ENCODE measurements around the gene PHACTR2.

PHACTR2 gene

DNA sequence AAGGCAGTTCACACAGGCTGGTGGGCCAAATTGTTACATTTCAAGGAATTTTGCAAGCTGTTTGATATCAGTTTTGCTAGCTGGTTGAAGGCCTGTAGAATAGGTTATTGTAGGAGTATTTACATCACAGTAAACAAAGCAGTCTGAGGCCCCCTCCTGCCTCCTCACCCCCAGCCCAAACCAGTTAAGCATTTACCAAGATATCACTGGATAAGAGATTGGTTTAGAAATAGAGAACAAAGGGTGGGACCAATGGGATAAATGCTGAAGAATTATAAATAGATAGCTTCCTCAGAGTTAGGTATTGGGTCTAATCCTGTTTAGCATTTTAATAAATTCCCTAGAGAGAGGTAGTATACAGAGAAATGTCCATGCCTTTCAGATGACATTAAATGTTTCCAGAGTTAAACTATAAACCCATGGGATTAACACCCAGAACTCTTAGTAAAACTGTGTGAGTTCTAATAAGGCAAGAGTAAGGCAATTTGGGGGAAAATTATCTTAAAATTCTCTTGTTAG lies 2.3 kb upstream of the PHACTR2 start:
- DNase-seq (ENCODE audit: low spot score), result no peak

DNA sequence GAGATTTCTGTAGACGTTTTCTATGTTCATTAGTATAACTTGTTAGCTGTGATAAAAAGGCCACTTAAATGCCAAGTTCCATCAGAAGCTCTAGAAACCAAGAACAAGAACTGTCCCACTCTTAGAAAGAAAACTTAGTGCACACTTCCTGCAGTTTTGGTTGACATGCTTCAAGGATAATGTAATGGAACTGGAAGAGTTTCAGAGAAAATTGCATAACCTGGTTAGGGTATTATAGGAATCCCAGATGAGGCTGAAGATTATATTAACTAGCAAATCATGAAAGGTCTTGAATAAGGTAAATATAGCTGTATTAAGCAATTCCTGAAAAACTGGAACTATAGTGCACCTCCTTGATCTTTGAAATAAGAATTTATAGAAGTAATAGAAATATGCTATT lies 1.8 kb upstream of the PHACTR2 start:
- no peak for DNase-seq (ENCODE audit: low spot score)

GRCh38 chr6:143676437-143677045 lies 1.2 kb upstream of the PHACTR2 start:
- DNase-seq (ENCODE audit: low spot score), result no peak

- DNase-seq (ENCODE audit: low spot score), result no peak
Observed at GRCh38 chr6:143677577-143677890, 231 bp upstream of the PHACTR2 start.

- DNase-seq (ENCODE audit: low spot score), result no peak
Observed at GRCh38 chr6:143679041-143679440, 1.3 kb downstream of the PHACTR2 start.

DNA sequence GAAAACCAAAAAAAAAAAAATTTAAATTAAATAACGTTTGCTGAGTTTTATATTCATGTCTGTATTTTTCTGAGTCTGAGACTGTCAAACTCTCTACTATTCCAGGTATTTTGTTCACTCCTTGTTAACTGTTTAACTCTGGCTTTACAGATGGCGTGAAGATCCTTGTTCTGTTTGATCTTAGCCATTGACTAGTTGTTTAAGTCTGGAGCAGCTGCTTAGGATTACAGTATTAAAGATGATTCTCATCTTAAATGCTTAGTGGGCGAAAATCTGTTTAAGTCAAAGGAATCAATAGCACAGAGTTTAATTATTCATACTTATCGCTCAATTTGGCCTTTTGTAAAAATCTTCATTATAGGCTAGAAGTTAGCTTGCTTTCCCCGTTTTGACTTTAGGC lies 2.4 kb downstream of the PHACTR2 start:
- DNase-seq (ENCODE audit: low spot score), result no peak

DNA sequence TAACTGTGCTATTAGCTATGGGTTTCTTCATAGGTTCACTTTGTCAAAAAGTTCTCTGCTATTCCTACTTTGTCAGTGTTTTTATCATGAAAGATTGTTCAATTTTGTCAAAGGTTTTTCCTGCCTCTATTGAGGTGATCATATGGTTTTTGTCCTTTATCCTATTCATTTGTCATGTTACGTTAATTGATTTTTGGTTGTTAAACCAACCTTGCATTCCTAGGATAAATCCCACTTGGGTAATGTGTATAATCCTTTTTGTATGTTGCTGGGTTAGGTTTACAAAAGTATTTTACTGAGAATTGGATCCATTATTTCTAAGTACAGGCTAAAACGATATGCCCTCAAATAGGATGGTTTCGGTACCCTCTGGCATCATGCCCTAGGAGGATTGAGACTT lies 5.0 kb downstream of the PHACTR2 start:
- DNase-seq (ENCODE audit: low spot score), result no peak

DNA sequence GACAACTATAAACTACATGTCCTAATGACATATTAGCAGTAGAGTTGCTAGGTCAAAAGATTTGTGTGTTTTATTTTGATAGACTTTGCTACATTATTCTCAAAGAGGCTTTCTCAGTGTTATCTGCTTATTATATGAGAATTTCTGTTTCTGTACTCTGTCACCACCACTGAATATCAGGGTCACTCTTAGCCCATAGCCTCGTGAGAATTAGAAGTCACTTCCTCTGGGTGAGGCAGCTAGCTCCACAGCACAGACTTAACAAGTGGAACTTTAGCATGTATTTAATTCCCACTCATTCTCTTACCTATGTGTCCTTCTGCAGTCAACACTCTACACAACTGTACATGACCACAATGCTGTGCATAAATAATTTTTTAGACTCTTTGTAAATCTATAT lies 6.7 kb downstream of the PHACTR2 start:
- DNase-seq (ENCODE audit: low spot score), result no peak

GRCh38 chr6:143685653-143686052 lies 7.9 kb downstream of the PHACTR2 start:
- DNase-seq (ENCODE audit: low spot score), result no peak

- DNase-seq (ENCODE audit: low spot score), result no peak
Observed at GRCh38 chr6:143687591-143687990, 9.8 kb downstream of the PHACTR2 start.

- DNase-seq (ENCODE audit: low spot score), result no peak
Observed at GRCh38 chr6:143688681-143689080, 10.9 kb downstream of the PHACTR2 start.

- no peak for DNase-seq (ENCODE audit: low spot score)
Observed at GRCh38 chr6:143689852-143690251, 12.1 kb downstream of the PHACTR2 start.

DNA sequence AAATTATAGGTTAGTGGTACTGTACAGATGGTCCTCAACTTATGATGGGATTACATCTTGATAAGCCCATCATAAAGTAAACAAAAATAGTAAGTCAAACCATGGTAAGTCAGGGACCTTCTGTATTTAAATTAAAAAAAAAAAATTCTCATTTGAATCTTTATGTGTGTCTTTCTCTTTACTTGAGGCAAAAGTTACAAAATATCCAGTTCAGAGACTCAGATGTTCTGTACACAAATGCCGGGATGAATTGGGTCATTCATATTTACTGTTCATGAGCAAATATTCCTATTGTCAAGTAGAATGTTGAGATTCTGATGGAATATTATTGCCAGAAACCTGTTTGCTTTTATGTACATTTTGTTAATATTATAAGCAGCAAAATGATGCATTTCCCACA lies 13.4 kb downstream of the PHACTR2 start:
- no peak for DNase-seq (ENCODE audit: low spot score)

- DNase-seq (ENCODE audit: low spot score), result no peak
Observed at GRCh38 chr6:143691900-143692636, 14.3 kb downstream of the PHACTR2 start.

DNA sequence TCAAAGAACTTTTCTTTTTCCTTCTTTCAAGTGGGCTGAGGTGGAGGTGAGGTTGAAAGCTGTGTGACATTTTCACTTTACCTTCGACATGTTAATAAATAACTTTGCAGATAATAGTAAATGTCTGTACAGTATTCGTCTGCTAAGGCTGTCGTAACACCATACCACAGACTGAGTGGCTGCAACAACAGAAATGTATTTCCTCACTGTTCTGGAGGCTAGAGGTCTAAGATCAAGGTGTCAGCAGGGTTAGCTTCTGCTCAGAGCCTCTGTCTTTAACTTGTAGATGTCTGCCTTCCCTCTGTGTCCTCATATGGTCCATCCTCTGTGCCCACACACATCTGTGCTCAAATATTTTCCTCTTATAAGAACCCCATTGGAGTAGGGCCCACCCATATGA lies 14.9 kb downstream of the PHACTR2 start:
- no peak for DNase-seq (ENCODE audit: low spot score)

GRCh38 chr6:143694013-143694412 lies 16.2 kb downstream of the PHACTR2 start:
- DNase-seq (ENCODE audit: low spot score), result no peak

DNA sequence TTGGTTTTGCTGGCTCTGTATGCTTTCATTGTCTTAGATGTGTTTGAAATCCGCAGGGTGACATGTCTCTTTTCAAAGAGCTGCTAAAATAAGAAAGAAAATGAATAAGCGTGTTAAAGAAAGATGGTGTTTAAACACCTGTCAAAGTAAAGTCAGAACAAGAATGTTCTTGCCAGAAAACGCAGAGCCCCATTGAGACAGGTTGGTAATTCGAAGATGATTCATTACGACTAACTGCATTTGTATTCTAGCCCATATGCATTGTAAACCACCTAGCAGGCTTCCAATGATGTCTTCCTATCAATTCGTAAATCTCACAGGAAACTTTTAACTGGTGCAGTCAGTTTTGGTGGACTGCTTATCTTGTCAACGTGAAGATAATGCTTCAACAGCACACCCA lies 16.8 kb downstream of the PHACTR2 start:
- DNase-seq (ENCODE audit: low spot score), result no peak

- DNase-seq (ENCODE audit: low spot score), result no peak
Observed at GRCh38 chr6:143695130-143695968, 17.6 kb downstream of the PHACTR2 start.

GRCh38 chr6:143695969-143696663 lies 18.4 kb downstream of the PHACTR2 start:
- DNase-seq (ENCODE audit: low spot score), result no peak

DNA sequence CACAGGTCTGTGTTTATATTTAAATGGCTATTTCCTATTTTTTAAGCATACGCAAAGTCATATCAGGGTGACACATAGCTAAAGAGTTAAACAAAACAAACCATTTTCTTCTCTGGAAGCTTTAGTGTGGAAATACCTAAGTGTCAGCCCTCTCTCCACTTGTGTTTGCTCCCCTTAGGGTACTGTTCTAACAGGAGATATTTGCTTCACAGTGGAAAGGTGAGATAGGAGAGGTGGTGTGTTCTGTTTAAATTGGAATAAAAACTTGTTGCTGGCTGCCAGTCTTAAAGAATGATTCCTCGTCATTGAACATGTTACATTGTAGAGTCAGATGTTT lies 18.9 kb downstream of the PHACTR2 start:
- no peak for DNase-seq (ENCODE audit: low spot score)

DNA sequence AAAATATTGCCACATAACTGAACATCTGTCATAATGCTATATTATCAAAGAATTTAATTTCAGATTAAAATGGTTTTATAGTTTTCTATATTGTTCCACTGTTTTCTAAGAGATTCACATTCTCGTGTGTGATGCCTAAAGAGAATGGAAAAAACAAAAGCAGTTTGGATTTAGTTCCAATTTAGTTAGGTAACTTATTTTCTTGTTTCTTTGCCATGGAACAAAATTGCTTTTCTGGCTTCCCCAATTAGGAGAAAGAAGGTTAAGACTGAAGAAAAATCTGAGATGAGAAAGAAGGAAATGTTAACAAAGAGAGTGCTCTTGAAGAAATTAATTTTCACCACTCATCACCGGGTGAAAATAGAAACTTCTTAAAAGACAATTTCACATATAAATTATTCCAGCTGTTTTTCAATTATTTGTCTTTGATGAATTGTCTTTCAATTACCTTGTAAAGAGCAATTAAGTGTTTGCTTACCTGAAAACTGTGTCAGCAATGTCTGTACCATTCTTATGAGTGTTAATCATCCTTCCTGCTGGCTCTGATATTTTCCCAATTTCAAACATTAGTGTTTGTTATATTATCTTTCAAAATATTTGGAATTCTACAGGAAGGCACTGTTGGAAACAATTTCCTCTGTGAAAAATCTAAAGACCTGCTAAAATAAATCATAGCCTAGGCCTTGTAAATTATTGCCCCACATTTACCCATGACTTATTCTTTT lies 19.5 kb downstream of the PHACTR2 start:
- DNase-seq (ENCODE audit: low spot score), result no peak

GRCh38 chr6:143698329-143698728 lies 20.6 kb downstream of the PHACTR2 start:
- DNase-seq (ENCODE audit: low spot score), result no peak
